ENCODE results near the gene PRXL2A. TPM values are rescaled to one million over a fixed set of nuclear protein-coding genes. Genes with fewer than 3 reads are reported as not detected.

PRXL2A gene
- total RNA-seq, 1 donor from 2014 or later, result 72.4 TPM

- Histone ChIP-seq H3K4me3 (ENCODE audit: low read depth, low read length) (no peak overlapping the region), H3K27me3 (ENCODE audit: control insufficient read depth, insufficient read depth, low read length) (no peaks in the 10 kb centered on the region), H3K36me3 (ENCODE audit: control insufficient read depth, insufficient read depth, low read length) (peaks cover 1% of the 10 kb centered on the region)
- no peak for DNase-seq (ENCODE audit: low read depth)
- TF ChIP-seq, protein P1, sequence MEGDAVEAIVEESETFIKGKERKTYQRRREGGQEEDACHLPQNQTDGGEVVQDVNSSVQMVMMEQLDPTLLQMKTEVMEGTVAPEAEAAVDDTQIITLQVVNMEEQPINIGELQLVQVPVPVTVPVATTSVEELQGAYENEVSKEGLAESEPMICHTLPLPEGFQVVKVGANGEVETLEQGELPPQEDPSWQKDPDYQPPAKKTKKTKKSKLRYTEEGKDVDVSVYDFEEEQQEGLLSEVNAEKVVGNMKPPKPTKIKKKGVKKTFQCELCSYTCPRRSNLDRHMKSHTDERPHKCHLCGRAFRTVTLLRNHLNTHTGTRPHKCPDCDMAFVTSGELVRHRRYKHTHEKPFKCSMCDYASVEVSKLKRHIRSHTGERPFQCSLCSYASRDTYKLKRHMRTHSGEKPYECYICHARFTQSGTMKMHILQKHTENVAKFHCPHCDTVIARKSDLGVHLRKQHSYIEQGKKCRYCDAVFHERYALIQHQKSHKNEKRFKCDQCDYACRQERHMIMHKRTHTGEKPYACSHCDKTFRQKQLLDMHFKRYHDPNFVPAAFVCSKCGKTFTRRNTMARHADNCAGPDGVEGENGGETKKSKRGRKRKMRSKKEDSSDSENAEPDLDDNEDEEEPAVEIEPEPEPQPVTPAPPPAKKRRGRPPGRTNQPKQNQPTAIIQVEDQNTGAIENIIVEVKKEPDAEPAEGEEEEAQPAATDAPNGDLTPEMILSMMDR (IDR thresholded peaks at IDR 0.05; ENCODE audit: insufficient read depth, low read length, poor library complexity, severe bottlenecking), result no peak
Observed at GRCh38 chr10:80459047-80459865, 50.9 kb downstream of the PRXL2A start.

GRCh38 chr10:80460399-80461207 lies 52.3 kb downstream of the PRXL2A start:
- Histone ChIP-seq H3K27me3 (ENCODE audit: control insufficient read depth, insufficient read depth, low read length) (no peaks in the 10 kb centered on the region), H3K4me3 (ENCODE audit: low read depth, low read length) (no peak overlapping the region), H3K36me3 (ENCODE audit: control insufficient read depth, insufficient read depth, low read length) (peaks cover 1% of the 10 kb centered on the region)
- DNase-seq (ENCODE audit: low read depth), result no peak
- TF ChIP-seq, protein P1 (IDR thresholded peaks at IDR 0.05; ENCODE audit: insufficient read depth, low read length, poor library complexity, severe bottlenecking), result no peak

DNA sequence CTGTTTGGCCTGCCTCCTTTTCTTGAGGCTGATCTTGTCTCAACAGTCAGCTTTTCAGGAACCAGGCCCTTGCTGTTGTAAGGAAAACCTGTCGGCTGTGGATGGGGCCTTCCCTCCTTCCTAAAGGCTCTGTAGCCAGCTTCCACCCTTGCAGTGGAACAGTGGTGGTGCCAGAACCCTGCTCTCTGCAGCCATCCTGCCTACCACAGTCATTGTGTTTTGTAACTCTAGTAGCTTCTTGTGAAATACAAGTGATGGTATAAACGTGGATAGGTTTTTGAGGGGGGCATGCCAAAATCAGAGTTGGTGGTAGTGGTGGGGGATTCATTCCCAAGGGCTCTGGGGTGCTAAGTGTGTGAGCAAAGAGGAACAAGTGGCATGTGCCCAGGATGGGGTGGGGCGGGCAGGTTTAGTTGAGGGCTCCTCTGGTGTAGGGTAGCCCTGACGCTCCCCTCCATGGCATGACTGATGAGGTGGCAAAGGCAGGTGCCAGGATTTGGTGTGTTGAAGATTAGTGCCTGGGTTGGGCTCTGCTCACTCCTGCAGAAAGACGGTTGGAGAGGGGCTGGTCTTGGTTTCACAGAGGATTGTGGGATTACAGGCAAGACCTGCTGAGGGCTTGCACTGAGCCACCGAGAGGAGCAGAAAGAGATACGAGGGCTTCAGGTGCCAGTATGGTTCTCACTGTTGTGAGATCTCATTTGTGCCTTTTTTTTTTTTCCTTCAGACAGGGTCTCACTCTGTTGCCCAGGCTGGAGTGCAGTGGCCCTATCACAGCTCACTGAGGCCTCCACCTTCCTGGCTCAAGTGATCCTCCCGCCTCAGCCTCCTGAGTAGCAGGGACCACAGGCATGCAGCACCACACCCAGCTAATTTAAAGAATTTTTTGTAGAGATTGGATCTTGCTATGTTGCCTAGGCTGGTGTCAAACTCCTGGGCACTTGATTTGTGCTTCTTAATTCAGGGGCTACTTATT lies 53.1 kb downstream of the PRXL2A start:
- DNase-seq (ENCODE audit: low read depth), result no peak
- H3K4me3 ChIP-seq (ENCODE audit: low read depth, low read length), result no peak overlapping the region

GRCh38 chr10:80462299-80462980 lies 54.1 kb downstream of the PRXL2A start:
- TF ChIP-seq, protein P1 (IDR thresholded peaks at IDR 0.05; ENCODE audit: insufficient read depth, low read length, poor library complexity, severe bottlenecking), result no peak
- H3K27me3 ChIP-seq (ENCODE audit: control insufficient read depth, insufficient read depth, low read length), result no peaks in the 10 kb centered on the region
- peaks cover 1% of the 10 kb centered on the region for H3K36me3 ChIP-seq (ENCODE audit: control insufficient read depth, insufficient read depth, low read length)
- DNase-seq (ENCODE audit: low read depth), result no peak
- no peak overlapping the region for H3K4me3 ChIP-seq (ENCODE audit: low read depth, low read length)

More for the DNA sequence above, 53.1 kb downstream of the PRXL2A start:
- TF ChIP-seq, protein P1 (IDR thresholded peaks at IDR 0.05; ENCODE audit: insufficient read depth, low read length, poor library complexity, severe bottlenecking), result no peak
- Histone ChIP-seq H3K27me3 (ENCODE audit: control insufficient read depth, insufficient read depth, low read length) (no peaks in the 10 kb centered on the region), H3K36me3 (ENCODE audit: control insufficient read depth, insufficient read depth, low read length) (peaks cover 1% of the 10 kb centered on the region)

All from kidney epithelial cell (primary cell).